Pancreas (tissue), 8 donors: ENCODE results near the gene THAP3. TPM values are rescaled to one million over a fixed set of nuclear protein-coding genes. Genes with fewer than 3 reads are reported as not detected.

Experiments used
- polyA plus RNA-seq, 2 donors: library from polyadenylated mRNA; stranded (reverse); fragments of 200-250 nt; gene quantifications; one replicate each; pipeline ENCODE4 v1.2.3, GENCODE V29; 2013
- total RNA-seq, 6 donors: library from RNA; stranded (reverse); fragmentation: NEBNext Ultra II Directional in 4 of 6; extraction: Animal tissue kit (Norgen Biotek cat#: 25700) in 4 of 6; gene quantifications; one replicate each; pipeline versions ENCODE4 v1.2.1 to v1.2.4, GENCODE V29; 2021 to 2023
- donor health status: healthy with polysubstance abuse.
- donor health status: DM: no; HTN: no; CAD: no; lungs with moderate emphysema.
- donor health status: DM: no; HTN: no; CAD: no.
- donor health status: Bipolar disorder and iron deficiency.
- donor health status: DM: yes; HTN: yes; CAD: no.
- donor health status: DM: no; HTN: no; CAD: no.
- donor health status: DM: no; HTN: no; CAD: no.
- donor health status: DM: yes; HTN: yes; CAD: no.

THAP3 gene
- total and polyA plus RNA-seq, 8 donors: 6.9 to 28.0 (median 9.2) TPM

Other genes starting within 250 kb of the THAP3 start
- gene ACOT7, start 231.1 kb upstream of the THAP3 start, total RNA-seq: 1 to 10 TPM; 3.1 to 7.6 (median 5.2) TPM
- 1 to 10 TPM; 3.8 to 7.0 TPM for gene ACOT7, start 231.1 kb upstream of the THAP3 start, polyA plus RNA-seq
- under 1 TPM in 3 of 6 donors, not detected in 3; 0.03 to 0.31 (median 0.09) TPM for gene HES2, start 204.9 kb upstream of the THAP3 start, total RNA-seq
- not detected for gene HES2, start 204.9 kb upstream of the THAP3 start, polyA plus RNA-seq
- gene ESPN, start 200.1 kb upstream of the THAP3 start, total RNA-seq: 1 to 10 TPM in 1 of 6 donors, under 1 TPM in 5; 0.31 to 2.5 (median 0.68) TPM
- under 1 TPM; 0.28 to 0.99 TPM for gene ESPN, start 200.1 kb upstream of the THAP3 start, polyA plus RNA-seq
- gene TNFRSF25, start 158.7 kb upstream of the THAP3 start, total RNA-seq: 1 to 10 TPM in 5 of 6 donors, under 1 TPM in 1; 0.98 to 2.9 (median 2.4) TPM
- 10 to 100 TPM; 13.4 to 26.7 TPM for gene TNFRSF25, start 158.7 kb upstream of the THAP3 start, polyA plus RNA-seq
- gene PLEKHG5, start 133.2 kb upstream of the THAP3 start, total RNA-seq: 1 to 10 TPM; 1.5 to 3.9 (median 2.6) TPM
- 1 to 10 TPM; 6.2 to 7.3 TPM for gene PLEKHG5, start 133.2 kb upstream of the THAP3 start, polyA plus RNA-seq
- gene NOL9, start 70.4 kb upstream of the THAP3 start, total RNA-seq: 10 to 100 TPM; 10.3 to 15.1 (median 12.6) TPM
- 1 to 10 TPM; 7.5 to 8.0 TPM for gene NOL9, start 70.4 kb upstream of the THAP3 start, polyA plus RNA-seq
- not detected for gene TAS1R1, start 69.6 kb upstream of the THAP3 start, total RNA-seq
- gene TAS1R1, start 69.6 kb upstream of the THAP3 start, polyA plus RNA-seq: not detected
- 10 to 100 TPM; 15.2 to 25.1 (median 16.9) TPM for gene ZBTB48, start 44.9 kb upstream of the THAP3 start, total RNA-seq
- gene ZBTB48, start 44.9 kb upstream of the THAP3 start, polyA plus RNA-seq: 100 to 1,000 TPM; 118 to 143 TPM
- 10 to 100 TPM; 10.8 to 31.3 (median 18.4) TPM for gene KLHL21, start 22.0 kb upstream of the THAP3 start, total RNA-seq
- gene KLHL21, start 22.0 kb upstream of the THAP3 start, polyA plus RNA-seq: 10 to 100 TPM; 11.3 to 13.7 TPM
- gene PHF13, start 11.1 kb upstream of the THAP3 start, total RNA-seq: 1 to 10 TPM; 4.0 to 8.3 (median 4.7) TPM
- gene PHF13, start 11.1 kb upstream of the THAP3 start, polyA plus RNA-seq: 1 to 10 TPM; 4.5 to 8.0 TPM
- gene DNAJC11, start 76.9 kb downstream of the THAP3 start, total RNA-seq: 10 to 100 TPM; 14.9 to 22.9 (median 18.3) TPM
- gene DNAJC11, start 76.9 kb downstream of the THAP3 start, polyA plus RNA-seq: 10 to 100 TPM; 29.0 to 30.6 TPM
- gene CAMTA1, start 160.6 kb downstream of the THAP3 start, total RNA-seq: 10 to 100 TPM; 13.0 to 39.8 (median 20.8) TPM
- 10 to 100 TPM; 47.9 to 54.2 TPM for gene CAMTA1, start 160.6 kb downstream of the THAP3 start, polyA plus RNA-seq